D341Med (cell line): ENCODE data around the gene FLOT2.
"Not testable (repeated sequence)": the region's sequence is repeated elsewhere in the genome, so short reads cannot be mapped to it uniquely, and the experiment has no call there.

Experiments
- DNase-seq: peaks from one replicate; pipeline ENCODE4 v3.0.0; 2012; ENCODE audit warnings: low spot score

FLOT2 gene

DNA sequence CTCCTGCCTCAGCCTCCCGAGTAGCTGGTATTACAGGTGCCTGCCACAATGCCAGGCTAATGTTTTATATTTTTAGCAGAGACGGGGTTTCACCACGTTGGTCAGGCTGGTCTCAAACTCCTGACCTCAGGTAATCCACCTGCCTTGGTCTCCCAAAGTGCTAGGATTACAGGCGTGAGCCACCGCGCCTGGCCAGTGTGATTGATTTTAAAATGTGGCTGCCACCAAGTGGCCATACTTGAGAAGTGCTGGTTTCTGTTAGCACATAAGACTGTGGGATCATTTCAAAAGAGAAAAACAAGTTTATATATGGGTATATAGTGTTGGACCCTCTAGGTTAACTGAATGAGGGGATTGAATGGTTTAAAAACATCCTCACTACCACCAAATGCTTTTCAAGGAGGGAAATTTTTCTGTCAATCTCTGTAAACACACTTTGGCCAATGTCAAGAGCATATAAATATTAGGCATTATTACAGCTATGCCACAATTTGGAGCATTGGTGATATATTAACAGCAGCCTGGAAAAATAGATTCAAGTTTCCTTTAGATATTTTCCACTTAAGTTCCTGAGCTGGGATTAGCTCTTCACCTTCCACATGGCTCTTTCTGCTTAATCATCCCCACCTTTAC is 18.9 kb upstream of the FLOT2 start:
- DNase-seq, result peak; percentile 70

DNA sequence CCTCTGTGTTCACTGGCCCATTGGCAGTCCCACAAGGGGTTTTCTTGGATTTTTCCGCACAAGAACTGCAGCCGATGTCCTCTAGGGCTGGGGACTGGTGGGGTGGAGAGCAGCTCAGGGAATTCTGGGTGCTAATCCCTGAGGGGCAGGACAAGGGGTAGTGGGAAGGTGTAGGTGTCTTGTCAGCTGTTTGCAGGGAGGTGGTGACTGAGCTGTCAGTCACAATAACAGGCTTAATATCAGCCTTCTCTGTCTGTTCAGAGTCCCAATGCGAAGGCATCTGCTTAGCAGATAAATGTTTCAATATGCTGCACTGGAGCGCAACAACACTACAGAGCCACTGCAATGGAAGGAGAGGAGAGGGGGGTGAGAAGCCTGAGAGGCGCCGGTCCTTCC is 15.4 kb upstream of the FLOT2 start:
- no peak for DNase-seq

DNA sequence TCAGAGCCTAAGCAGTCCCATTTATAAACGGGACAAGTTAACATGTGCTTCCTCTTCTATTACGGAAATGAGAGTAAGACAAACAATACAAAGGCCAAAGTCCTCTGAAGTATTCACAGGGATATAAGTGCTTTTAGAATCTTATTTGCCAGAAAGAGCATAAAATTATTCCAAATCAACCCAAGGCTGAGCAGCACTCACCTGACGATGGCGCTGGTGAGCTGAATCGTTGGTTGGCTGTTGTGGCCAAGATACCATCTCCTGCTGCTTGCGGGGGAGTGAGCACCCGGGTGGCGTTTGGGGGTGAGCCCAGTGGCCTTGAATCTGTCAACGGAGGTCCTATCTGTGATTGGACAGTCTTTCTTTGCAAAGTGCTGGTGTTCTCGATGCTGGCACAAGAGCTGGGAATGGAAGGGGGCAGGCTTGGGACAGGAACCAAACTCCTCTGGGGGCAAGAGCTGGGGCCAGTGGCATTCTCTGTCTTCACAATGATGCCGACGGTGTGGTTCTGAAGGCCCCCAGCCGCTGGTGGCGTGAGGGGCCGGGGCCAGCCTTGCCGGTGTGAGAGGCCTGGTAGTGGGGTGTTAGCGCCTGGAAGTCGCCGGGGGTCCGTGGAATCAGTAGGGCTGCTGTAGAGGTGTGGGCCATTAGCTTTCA is 14.9 kb upstream of the FLOT2 start:
- DNase-seq, result no peak

DNA sequence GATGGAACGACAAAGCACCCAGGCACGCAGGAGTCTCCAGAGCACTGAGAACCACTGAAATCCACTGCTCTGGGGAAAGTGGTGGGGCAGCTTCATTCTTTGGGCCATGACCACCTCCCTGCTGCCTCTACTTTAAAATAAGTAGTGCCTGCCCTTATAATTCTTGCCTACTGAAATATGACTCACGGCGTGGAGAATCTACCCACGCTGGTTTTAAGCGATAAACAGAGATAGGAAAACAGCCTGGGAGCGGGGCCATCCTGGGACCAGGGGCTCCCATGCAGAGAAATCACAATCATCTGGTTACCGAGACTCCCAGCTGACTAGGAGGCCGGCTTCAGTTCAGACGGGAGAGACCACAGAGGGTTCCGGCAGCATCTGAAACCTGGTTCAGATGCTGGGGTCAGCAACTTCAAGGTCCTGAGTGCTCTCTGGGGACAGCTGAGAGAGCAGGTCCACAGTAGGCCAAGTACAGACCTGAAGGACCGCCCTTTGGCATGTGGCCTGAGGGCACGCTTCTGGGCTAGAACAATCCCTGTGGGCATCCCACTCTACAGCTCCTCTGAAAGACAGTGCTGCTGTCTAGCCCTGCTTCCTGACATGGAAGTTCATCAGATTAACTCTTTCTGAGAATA is 14.0 kb upstream of the FLOT2 start:
- DNase-seq, result no peak

DNA sequence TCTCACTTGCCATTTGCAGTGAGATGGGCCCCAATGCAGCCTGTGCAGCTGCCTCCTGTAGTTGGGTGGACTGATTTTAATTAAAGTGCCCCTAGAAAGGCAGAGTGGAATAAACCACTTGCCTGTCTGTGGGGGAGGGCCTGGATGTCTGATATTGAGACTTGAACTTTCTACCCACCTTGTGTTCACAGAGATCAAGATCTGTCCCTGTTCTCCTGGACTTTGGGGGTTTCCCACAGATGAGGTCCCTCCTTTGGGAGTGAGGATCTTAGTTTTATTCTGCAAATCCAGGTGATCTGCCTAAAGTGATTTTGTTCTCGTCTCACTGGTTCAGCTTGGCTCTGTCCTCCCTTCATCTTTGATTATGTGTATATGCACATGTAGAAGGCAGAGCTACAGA is 13.0 kb upstream of the FLOT2 start:
- DNase-seq, result no peak

DNA sequence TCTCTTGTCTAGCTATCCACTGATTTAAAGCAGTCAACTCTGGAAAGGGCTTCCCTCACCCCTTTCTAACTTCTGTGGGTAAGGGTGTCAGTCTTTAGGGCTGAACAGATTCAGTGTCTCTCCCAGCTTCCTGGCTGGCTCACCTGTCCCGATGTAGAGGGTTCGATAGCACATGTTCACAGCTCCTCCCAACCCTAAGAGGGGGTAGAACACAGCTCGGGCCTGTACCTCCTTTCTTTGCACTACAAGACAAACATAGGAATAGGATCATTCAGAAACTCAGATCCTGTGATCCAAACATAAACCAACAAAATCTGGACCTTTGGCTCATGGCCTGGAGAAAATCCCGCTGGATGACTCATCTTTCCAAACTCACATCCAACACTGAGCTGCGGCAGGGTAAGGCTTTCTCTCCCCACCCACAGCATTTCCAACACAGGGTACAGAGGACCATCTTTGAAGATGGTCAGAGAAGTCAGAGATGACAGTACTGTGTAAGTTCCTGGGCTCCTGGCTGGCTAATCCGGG is 11.2 kb upstream of the FLOT2 start:
- no peak for DNase-seq

DNA sequence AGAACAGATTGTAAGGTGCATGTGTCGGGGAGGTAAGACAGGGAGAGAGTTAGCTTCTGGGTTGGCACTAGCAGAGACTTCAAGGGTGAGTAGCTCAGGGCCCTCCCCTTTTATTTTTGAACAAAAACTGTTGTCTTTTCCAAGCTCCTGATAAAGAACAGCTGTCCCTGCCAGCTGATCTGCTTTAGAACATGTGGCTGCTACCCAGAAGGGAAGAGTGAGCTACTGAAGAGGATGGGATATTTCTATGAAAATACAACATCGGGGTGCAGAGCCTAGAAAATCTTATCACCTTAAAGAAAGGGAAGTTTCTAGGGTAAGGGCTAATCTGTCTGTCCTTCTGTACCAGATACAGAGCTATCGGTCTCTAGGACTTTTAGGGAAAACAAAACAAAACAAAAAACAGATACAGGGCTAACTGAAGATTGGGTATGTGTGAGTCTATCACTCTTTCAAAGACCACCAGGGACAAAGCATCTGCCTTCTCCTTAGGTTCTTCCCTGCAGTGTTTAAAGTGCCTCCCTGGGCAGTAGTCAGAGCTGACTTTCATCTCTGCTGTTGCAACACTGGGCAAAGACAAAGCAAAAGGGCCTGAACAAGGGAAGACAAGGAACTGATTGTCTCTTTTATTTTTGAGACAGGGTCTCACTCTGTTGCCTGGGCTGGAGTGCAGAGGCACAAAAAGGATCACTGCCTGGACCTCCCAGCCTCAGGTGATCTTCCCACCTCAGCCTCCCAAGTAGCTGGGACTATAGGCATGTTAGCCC is 10.4 kb upstream of the FLOT2 start:
- DNase-seq, result no peak

DNA sequence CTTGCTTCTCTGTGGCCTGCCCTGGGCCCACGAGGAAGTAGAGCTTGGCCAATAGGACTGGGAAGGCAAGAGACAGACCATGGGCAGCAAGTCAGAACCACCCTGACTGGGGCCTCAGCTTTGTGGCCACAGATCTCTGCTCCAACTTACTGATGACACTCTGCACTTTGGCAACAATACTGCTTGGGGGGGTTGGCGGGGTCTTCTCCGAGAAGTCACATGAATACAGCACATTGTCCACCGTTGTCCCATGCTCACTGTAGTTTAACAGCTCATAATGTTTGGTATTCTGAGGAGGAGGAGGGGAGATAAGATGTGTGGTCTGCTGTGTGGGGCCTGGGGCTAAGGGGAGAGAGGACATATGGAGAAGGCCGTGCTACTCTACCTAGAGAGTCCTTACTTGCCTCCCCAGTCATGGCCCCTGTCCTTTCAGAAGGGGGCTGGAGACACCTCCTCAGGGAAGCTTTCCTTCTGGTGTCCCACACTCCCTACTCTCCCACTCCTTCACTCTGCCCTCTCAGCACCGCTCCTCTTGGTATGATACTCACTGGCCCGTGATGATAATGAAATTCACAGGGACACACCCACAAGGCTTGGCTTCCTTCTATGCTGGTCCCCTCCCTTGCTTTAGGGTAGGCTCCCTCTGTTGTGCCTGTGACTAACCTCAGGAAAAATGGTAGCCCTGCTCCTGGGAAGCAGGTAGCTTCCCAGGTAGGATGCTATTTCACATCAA is 9.3 kb upstream of the FLOT2 start:
- DNase-seq, result no peak

DNA sequence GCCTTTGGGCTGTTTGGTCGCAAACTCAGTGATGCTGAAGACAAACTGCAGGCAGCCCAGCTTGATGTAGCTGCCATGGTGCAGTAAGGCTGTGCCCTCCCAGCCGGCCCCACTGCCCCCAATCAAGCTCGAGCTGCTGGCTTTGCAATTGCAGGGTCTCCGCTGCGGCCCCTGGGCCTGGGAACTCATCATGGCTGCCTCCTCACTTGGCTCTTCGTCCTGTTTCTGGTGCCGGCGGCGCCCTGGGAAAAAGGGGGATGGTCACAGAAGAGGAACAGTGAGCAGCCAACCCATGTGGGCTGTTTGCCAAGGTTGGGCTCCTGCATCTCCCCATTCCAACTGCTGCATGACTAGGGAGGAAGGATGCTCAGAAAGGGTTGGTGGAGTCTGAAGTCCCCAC is 8.7 kb upstream of the FLOT2 start:
- no peak for DNase-seq

DNA sequence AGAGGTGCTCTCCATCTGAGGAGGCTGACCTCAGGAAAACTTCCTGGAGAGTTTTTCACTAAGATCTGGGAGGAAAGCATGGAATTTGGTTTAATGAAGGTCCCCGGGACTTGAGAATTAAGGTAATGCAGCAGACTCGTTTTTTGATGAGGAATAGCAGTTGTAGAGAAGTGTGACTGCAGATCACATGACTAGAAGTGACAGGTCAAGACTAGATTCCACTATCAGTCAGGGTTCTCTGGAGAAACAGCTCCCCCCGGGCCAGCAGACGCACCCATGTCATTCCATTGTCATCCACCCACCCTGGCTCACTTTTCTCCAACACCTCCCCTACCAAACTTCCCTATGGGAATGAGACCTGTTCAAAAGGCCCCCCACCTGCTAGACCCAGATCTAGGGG is 7.3 kb upstream of the FLOT2 start:
- no peak for DNase-seq

DNA sequence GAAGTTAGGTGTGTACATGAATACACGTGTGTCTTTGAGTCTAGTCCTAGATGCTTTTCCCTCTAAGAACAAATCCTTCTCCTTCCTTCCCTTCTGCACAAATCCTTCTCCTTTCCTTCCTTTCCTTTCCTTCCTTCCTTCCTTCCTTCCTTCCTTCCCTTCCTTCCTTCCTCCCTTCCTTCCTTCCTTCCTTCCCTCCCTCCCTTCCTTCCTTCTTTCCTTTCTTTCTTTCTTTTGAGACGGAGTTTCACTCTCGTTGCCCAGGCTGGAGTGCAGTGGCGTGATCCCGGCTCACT is 6.0 kb upstream of the FLOT2 start:
- DNase-seq, result not testable (repeated sequence)

DNA sequence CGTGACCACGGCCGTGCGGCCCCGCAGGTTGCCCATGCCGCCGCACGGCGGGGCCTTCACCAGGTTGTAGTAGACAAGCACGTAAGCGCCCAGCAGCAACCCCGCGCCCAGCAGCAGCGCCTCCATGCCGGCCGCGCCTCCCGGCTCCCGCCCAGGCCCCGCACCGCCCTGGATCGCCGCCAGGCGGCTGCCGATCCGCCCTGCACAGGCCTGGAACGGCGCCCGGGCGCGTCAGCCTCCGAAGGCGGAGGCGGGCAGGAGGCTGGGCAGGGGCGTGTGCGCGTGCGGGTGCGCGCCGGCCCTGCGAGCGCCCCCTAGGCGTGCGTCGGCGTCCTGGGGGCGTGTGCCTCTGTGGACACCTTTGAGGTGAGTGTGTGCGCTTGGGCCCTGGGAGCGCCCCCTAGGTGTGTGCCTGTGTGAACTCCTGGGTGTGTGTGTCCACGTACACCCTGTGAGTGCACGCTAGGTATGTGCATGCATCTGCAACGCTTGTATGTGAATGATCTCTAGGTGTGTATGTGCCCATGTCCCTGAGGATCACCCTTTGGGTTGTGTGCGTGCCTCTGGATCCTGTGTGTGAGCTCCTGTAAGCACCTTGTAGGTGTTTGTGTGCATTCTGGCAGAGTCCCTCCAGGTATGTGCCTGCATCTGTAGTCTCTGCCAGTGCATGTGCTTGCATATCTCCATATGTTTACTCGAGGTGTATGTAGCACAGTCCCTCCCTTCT is 5.4 kb upstream of the FLOT2 start, which contains the start of gene DHRS13:
Gene DHRS13 (minus strand): TSS at position 261 of the 727 bp plus-strand sequence. CDS start 135 bp downstream, at position 126.
- DNase-seq, result peak; percentile 100

DNA sequence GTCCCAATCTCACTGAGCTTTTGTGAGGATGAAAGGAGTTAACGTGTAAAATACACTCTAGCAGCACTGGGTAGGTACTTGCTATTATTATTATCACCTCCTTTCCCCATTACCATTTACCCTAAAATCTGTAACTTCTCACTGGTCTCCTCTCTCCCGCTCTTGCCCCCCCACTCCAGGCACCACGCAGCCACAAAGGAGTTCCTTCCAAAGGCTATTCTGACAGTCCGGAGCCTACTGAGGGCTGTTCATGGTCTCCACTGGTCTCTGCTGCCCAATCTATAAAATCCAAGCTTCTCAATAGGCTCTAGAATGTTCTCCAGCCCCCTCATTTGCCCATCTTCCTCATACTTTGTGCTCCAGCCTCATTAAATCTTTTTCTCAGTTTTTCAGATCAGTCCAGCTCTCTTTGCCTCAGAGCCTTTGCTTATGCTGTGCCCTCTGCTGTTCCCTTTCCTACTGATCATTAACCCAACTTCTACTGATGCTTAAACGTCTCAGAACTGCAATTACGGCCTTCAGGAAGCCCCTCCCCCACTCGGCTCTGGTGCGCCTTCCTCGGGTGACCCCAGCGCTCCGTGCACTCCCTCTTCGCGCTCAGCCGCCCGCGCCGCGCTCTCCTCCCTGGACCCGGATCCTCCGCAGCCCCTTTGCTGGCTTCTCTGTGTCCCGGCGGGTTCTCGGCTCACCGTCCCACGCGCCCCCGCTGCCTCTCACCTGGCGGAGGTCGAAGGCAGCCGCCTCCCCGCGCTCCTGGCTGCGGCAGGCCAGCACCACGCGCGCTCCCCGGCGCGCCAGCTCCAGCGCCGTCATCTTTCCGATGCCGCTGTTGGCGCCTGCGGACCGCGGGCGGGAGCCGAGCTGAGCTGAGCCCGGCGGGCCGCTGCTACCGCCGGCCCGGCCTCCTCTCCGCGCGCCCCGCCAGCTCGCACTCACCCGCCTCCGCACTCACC is 4.6 kb upstream of the FLOT2 start:
- peak; percentile 90 for DNase-seq

DNA sequence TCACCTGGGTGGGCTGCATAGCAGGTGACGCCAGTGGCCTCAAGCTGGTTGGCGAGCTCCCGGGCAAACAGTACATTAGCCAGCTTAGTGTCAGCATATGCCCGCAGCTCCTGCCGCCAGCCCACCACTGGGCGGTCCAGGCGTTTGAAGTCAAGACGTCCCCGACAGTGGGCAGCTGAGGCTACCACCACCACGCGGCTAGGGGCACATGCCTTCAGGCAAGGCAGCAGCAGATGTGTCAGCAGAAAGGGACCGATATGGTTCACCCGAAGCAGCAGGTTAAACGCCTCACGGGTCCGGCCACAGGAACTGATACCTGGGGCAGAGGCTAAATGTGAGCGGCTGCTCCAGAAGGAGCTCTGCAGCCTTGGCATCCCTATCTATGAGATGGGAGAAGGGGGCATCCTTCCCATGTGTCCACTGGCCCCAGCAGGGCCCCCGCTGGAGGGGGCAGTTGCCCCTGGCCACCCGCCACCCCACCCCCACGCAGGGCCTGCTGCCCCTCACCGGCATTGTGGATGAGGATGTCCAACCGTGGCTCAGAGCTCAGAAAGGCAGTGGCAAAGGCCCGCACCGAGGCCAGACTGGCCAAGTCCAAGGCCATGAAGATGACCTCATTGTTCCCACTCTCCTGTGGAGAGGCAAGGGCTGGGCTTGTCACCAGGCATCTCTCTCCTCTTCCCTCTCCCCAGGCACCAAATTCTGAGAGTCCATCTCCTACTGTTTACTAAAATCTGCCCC is 3.6 kb upstream of the FLOT2 start:
- DNase-seq, result no peak

DNA sequence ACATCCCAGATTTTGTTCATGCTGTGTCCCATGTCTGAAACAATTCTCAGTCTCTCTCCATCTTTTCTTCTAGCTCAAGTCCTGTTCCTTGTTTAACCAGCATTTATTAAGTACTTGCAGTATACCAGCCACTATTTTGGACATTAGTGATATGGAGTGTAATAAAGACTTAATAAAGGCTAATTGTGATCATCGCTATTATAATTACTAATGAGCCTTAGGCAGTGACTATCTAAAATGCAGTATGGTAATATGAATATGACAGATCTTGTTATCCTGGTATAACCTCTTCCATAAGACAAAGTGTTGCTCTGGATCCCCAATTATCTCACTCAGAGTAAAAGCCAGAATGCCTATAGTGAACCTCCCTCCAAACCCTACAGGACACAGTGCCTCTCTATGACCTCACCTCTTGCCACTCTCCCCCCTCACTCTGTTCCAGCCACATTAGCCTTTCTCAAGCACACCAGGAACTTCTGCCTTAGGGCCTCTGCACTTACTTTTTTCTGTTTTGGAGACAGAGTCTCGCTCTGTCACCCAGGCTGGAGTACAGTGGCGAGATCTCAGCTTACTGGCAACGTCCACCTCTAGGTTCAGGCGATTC is 1.8 kb upstream of the FLOT2 start:
- no peak for DNase-seq

DNA sequence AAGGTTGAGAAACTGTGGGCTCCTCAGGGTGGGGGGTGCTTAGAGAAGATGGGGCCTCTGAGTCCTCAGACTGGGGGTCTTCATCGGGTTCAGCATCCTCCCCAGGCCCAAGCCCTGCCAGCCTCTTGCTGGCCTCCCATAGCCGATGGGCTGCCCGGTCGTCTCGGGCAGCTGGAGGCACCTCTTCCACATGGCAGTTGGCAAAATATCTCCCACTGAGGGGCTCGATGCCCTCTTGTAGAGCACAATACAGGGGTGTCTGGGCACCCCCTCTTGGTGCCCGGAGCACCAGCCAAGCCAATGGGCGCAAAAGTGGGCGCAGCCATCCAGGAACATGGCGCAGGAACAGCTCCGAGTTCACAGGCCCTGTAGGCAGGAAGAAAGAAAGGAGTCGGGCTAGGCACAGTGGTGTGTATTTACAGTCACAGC is 1.0 kb upstream of the FLOT2 start:
- no peak for DNase-seq

DNA sequence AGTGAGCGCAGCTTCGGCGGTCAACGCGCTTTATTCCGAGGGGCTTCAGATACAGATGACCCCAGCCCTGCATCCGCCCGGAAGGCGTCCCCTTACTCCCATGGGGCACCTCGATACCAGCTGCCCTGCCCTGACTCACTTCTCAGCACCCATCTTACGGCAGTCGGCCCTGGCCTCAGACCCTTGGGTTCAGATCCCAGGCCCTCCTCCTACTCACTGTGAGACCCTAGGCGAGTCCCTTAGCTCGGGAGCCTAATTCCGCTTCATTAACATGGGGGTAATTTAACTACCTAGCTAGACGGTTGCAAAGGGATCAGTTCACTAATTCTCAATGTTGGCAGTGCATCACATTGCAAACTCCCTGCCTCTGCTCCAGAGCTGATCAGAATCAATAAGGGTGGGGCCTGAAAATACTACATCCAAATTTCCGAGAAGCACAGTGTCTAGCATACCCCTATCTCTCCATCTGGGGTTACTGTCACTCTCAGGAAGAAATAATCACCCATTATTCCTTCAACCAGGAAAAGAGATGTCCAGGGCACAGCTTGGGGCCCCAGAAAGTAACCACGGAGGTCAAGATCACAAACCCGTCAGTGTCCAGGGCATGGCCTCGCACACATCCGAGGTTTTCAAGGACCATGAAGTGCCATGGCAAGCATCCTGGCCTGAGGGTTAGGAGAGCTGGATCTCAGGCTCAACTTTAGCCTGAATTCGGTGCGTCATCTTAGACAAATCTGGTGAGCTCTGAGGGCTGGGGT is 415 bp upstream of the FLOT2 start:
- no peak for DNase-seq

DNA sequence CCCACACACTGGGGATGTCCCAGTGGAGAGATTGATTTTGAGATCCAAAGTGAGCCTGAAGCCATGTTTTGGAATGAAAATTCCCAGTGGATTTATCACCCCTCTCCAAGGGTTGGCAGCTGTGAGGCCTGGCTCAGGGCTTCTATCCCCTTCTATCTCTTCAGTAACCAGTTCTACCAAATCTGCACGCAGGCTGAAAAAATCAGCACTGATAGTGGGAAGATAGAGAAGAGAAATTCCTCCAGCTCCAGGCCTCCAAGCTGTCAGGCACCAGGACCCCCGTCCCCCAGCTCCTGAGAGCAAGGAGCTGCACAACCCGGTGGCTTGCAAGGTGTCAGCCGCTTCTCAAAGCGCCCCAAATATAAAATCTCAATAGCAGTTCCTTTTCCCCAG is 1.0 kb downstream of the FLOT2 start:
- DNase-seq, result peak; percentile 61
